Neural crest cell (in vitro differentiated cells): ENCODE data around the gene GPX3. TPM values are rescaled to one million over a fixed set of nuclear protein-coding genes. Genes with fewer than 3 reads are reported as not detected.

Experiments
- DNase-seq: peaks from one replicate; pipeline ENCODE4 v3.0.0; 2021; ENCODE audit warnings: low read depth, mixed read lengths, low spot score
- H3K27ac Mint-ChIP-seq: one replicate; pipeline ENCODE4 v1.8.0; 2021; ENCODE audit warnings: mild to moderate bottlenecking, mixed read lengths; ENCODE audit not compliant: unreplicated experiment
- H3K27me3 Mint-ChIP-seq: 2 replicates; pipeline ENCODE4 v1.8.0; 2021; ENCODE audit warnings: low read depth, mild to moderate bottlenecking, mixed read lengths
- H3K36me3 Mint-ChIP-seq: 2 replicates; pipeline ENCODE4 v1.8.0; 2021; ENCODE audit warnings: low read depth, mild to moderate bottlenecking, mixed read lengths
- H3K4me1 Mint-ChIP-seq: 2 replicates; pipeline ENCODE4 v1.8.0; 2021; ENCODE audit warnings: mixed read lengths
- H3K4me3 Mint-ChIP-seq: one replicate; pipeline ENCODE4 v1.8.0; 2021; ENCODE audit warnings: mild to moderate bottlenecking, mixed read lengths
- H3K9me3 Mint-ChIP-seq: 2 replicates; pipeline ENCODE4 v1.8.0; 2021; ENCODE audit warnings: mixed read lengths
- CTCF ChIP-seq: fragments of 200-600 bp; sonication (generic); conservative IDR thresholded peaks from 2 replicates; pipeline ENCODE4 v1.5.0; 2021; ENCODE audit warnings: antibody characterized with exemption, mild to moderate bottlenecking
- total RNA-seq: library from RNA; stranded (reverse); gene quantifications from 2 replicates; pipeline ENCODE4 v1.2.1, GENCODE V29; 2021

Gene GPX3
- total RNA-seq, 1 donor from 2014 or later = 4.6 TPM

GRCh38 chr5:151006704-151007334 lies 13.6 kb upstream of the GPX3 start:
- no peak for DNase-seq
- no peaks in the 10 kb centered on the region for H3K9me3 Mint-ChIP-seq
- H3K27ac Mint-ChIP-seq = no peak overlapping the region
- H3K36me3 Mint-ChIP-seq = no peaks in the 10 kb centered on the region
- no peaks in the 10 kb centered on the region for H3K27me3 Mint-ChIP-seq
- no peak overlapping the region for H3K4me3 Mint-ChIP-seq
- H3K4me1 Mint-ChIP-seq = peaks cover 7% of the 10 kb centered on the region
- no peak for TF ChIP-seq CTCF

- DNase-seq = no peak
- Mint-ChIP-seq H3K4me1 (peaks cover 7% of the 10 kb centered on the region), H3K9me3 (no peaks in the 10 kb centered on the region), H3K27me3 (no peaks in the 10 kb centered on the region), H3K27ac (no peak overlapping the region), H3K36me3 (no peaks in the 10 kb centered on the region), H3K4me3 (no peak overlapping the region)
- no peak for TF ChIP-seq CTCF
These were observed 12.8 kb upstream of the GPX3 start for GRCh38 chr5:151007430-151008209.

GRCh38 chr5:151008210-151008491 lies 12.2 kb upstream of the GPX3 start:
- Mint-ChIP-seq H3K9me3 (no peaks in the 10 kb centered on the region), H3K36me3 (no peaks in the 10 kb centered on the region), H3K4me3 (no peak overlapping the region), H3K4me1 (peaks cover 7% of the 10 kb centered on the region), H3K27ac (no peak overlapping the region), H3K27me3 (no peaks in the 10 kb centered on the region)
- no peak for TF ChIP-seq CTCF
- no peak for DNase-seq

GRCh38 chr5:151008906-151009305 lies 11.5 kb upstream of the GPX3 start:
- no peak for TF ChIP-seq CTCF
- no peaks in the 10 kb centered on the region for H3K27me3 Mint-ChIP-seq
- H3K36me3 Mint-ChIP-seq = no peaks in the 10 kb centered on the region
- H3K9me3 Mint-ChIP-seq = no peaks in the 10 kb centered on the region
- no peak for DNase-seq
- no peak overlapping the region for H3K4me3 Mint-ChIP-seq
- peaks cover 7% of the 10 kb centered on the region for H3K4me1 Mint-ChIP-seq
- no peak overlapping the region for H3K27ac Mint-ChIP-seq

GRCh38 chr5:151012862-151013261 lies 7.5 kb upstream of the GPX3 start:
- no peak for DNase-seq
- no peak for TF ChIP-seq CTCF
- Mint-ChIP-seq H3K36me3 (no peaks in the 10 kb centered on the region), H3K9me3 (no peaks in the 10 kb centered on the region), H3K4me1 (peaks cover 7% of the 10 kb centered on the region), H3K4me3 (no peak overlapping the region), H3K27ac (no peak overlapping the region), H3K27me3 (no peaks in the 10 kb centered on the region)
